T-helper 2 cell treated with Interferon-gamma antibody and Interleukin-4, amounts not matched to agents 5 μg/mL and 100 μg/mL, for 36 hours (primary cell): ENCODE data around the gene KL.
A peak's percentile ranks its signal among the peaks of the same experiment; 100 is the strongest.

ENCODE experiments used
- DNase-seq: peaks from one replicate; pipeline ENCODE4 v3.0.0; 2021; ENCODE audit warnings: low spot score
- H3K27ac Mint-ChIP-seq: one replicate; pipeline ENCODE4 v1.8.0; 2021; ENCODE audit warnings: mild to moderate bottlenecking, mixed read lengths
- H3K27me3 Mint-ChIP-seq: one replicate; pipeline ENCODE4 v1.8.0; 2021; ENCODE audit warnings: low read depth, mixed read lengths
- H3K36me3 Mint-ChIP-seq: one replicate; pipeline ENCODE4 v1.8.0; 2021; ENCODE audit warnings: low read depth, mixed read lengths
- H3K4me1 Mint-ChIP-seq: one replicate; pipeline ENCODE4 v1.8.0; 2021; ENCODE audit warnings: low read depth, mixed read lengths
- H3K4me3 Mint-ChIP-seq: one replicate; pipeline ENCODE4 v1.8.0; 2022; ENCODE audit warnings: mild to moderate bottlenecking, moderate library complexity, mixed read lengths
- H3K9me3 Mint-ChIP-seq: one replicate; pipeline ENCODE4 v1.8.0; 2021; ENCODE audit warnings: mixed read lengths

KL gene

DNA sequence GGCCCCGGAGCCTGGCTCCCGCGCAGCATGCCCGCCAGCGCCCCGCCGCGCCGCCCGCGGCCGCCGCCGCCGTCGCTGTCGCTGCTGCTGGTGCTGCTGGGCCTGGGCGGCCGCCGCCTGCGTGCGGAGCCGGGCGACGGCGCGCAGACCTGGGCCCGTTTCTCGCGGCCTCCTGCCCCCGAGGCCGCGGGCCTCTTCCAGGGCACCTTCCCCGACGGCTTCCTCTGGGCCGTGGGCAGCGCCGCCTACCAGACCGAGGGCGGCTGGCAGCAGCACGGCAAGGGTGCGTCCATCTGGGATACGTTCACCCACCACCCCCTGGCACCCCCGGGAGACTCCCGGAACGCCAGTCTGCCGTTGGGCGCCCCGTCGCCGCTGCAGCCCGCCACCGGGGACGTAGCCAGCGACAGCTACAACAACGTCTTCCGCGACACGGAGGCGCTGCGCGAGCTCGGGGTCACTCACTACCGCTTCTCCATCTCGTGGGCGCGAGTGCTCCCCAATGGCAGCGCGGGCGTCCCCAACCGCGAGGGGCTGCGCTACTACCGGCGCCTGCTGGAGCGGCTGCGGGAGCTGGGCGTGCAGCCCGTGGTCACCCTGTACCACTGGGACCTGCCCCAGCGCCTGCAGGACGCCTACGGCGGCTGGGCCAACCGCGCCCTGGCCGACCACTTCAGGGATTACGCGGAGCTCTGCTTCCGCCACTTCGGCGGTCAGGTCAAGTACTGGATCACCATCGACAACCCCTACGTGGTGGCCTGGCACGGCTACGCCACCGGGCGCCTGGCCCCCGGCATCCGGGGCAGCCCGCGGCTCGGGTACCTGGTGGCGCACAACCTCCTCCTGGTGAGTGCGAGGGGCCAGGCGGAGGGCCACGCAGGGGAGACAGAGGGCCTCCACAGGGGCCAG, at the start of gene KL:
Gene KL, plus strand, starts transcription at position 10 of the 909 bp plus-strand sequence. Its CDS starts 18 bp downstream, at position 28.
- Mint-ChIP-seq H3K9me3 (no peaks in the 10 kb centered on the region), H3K27me3 (peaks cover 67% of the 10 kb centered on the region), H3K4me3 (peak within 1 kb of the TSS; percentile 77), H3K36me3 (no peaks in the 10 kb centered on the region), H3K4me1 (peaks cover 15% of the 10 kb centered on the region), H3K27ac (no peak within 1 kb of the TSS)
- peak; percentile 26 for DNase-seq

DNA sequence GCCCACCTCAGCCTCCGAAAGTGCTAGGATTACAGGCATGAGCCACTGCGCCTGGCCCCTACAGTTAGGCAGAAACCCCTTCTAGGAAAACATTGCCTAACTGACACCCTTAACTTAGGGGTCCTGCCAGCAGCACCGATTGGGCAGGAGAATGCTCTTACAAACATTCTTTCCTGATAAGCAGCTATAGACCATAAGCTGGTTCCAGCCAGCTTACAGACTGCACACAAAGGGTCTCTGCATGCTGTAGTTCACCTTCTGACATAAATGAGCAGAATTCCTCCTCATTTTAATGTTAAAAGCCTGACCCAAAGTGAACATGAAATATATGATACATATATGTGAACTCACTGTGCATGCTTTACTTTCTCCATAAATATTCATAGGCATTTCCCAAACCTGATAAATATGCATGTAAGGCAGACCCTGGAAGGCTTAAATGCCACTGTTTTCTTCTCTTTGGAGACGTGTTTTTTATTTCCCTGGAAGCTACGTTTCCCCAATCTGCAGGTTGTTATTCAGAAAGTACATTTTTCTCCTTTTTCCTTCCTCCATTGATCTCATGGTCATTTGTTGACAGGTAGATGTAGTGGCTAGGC, 48.5 kb upstream of the KL start:
- H3K36me3 Mint-ChIP-seq: no peaks in the 10 kb centered on the region
- H3K27me3 Mint-ChIP-seq: peaks cover 8% of the 10 kb centered on the region
- H3K9me3 Mint-ChIP-seq: no peaks in the 10 kb centered on the region
- H3K27ac Mint-ChIP-seq: no peak overlapping the region
- no peak overlapping the region for H3K4me3 Mint-ChIP-seq
- DNase-seq: no peak
- peaks cover 8% of the 10 kb centered on the region for H3K4me1 Mint-ChIP-seq

DNA sequence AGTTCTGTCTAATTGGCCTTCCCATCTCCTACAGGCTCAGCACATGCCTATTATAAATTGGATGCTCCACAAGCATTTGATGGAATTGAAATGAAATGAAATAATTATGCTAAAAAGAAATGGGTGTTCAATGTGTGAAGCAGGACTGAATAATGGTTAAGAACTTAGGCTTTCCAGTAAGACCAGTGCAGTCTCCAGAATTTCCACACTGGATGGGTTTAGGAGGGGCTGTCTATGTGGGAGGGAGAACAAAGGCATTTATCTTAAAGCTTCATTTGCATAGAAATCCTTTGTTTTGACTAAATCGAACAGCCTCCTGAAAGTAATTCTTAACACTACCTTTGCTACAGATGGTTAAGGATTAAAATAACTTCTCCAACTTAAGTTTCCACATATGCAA, 47.9 kb upstream of the KL start:
- Mint-ChIP-seq H3K9me3 (no peaks in the 10 kb centered on the region), H3K27me3 (peaks cover 8% of the 10 kb centered on the region), H3K27ac (no peak overlapping the region), H3K36me3 (no peaks in the 10 kb centered on the region), H3K4me1 (peaks cover 8% of the 10 kb centered on the region), H3K4me3 (no peak overlapping the region)
- DNase-seq: no peak

DNA sequence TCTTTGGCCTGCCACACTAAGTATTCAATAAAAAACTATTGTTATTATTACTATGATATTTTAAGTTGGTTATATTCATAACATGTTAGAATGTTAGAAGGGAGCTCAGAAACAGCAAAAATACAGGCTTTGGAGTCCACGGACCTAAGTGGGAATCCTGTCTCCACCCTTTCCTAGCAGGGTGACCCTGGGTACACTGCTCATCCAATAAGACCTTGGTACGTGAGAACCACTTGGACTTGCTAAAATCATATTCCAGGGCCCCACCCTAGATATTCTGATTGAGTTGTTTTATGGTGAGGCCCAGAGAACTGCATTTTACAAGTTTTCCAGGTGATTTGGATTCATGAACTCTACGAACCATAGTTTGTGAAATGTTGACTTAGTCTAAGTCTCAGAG, 47.4 kb upstream of the KL start:
- DNase-seq: no peak
- H3K27me3 Mint-ChIP-seq: peaks cover 8% of the 10 kb centered on the region
- H3K9me3 Mint-ChIP-seq: no peaks in the 10 kb centered on the region
- peaks cover 8% of the 10 kb centered on the region for H3K4me1 Mint-ChIP-seq
- no peak overlapping the region for H3K27ac Mint-ChIP-seq
- no peaks in the 10 kb centered on the region for H3K36me3 Mint-ChIP-seq
- no peak overlapping the region for H3K4me3 Mint-ChIP-seq

DNA sequence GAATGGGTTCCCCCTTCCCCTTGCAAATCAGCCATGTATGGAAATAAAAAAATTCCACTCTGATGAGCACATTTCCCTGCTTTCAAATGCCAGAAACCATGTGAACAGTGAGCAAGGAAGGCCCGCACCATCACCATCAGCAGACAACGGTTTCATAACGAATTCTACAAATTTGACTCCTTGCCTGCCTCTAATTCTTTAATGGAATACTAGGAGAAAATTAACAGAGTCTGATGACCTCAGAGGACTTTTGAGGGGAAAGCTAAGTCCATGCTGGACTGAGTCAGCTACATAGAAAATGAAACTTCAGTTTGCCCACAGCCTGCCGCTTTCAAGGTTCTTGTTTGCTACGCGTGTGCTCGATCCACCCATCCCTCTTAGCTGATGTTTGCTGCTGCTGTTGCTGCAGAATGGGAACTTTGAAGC, 46.7 kb upstream of the KL start:
- DNase-seq: no peak
- H3K4me3 Mint-ChIP-seq: no peak overlapping the region
- H3K27me3 Mint-ChIP-seq: peaks cover 8% of the 10 kb centered on the region
- H3K27ac Mint-ChIP-seq: no peak overlapping the region
- no peaks in the 10 kb centered on the region for H3K36me3 Mint-ChIP-seq
- H3K4me1 Mint-ChIP-seq: peaks cover 8% of the 10 kb centered on the region
- H3K9me3 Mint-ChIP-seq: no peaks in the 10 kb centered on the region

DNA sequence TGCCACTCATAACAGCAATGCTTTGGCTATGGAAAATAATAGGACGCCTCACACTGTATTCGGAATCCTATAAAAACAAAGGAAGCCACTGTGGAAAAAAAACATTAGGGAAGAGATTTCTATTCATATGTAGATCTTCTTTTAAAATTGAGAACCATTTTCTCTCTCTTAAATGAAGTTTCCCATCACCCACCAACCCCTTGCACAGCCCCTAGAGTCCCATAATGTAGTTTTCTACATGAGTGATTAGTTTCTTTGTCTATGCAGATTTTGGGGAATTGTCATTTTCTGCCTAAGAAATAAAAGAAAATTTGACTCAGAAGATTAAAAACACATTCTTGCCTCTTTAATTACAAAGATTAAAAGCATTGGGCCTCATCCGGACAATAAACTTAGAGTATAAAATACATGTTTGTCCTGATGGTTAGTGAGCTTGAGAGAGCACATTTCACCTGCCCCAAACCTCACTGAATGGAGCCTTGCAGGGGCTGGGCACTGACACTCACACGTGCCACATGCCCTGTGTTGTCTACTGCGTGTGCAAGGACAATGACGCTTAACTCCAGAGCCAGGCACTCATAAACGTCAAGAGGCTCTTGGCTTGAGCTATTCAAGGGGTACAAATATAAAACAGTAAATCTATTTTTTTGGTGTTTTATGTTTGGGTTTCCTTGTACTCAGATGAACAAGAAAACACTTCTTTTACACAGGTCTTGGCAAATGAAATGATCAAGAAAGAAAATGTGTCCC, 40.0 kb upstream of the KL start:
- no peak for DNase-seq
- no peaks in the 10 kb centered on the region for H3K27me3 Mint-ChIP-seq
- H3K4me1 Mint-ChIP-seq: no peaks in the 10 kb centered on the region
- no peak overlapping the region for H3K27ac Mint-ChIP-seq
- H3K4me3 Mint-ChIP-seq: no peak overlapping the region
- H3K36me3 Mint-ChIP-seq: no peaks in the 10 kb centered on the region
- H3K9me3 Mint-ChIP-seq: no peaks in the 10 kb centered on the region

DNA sequence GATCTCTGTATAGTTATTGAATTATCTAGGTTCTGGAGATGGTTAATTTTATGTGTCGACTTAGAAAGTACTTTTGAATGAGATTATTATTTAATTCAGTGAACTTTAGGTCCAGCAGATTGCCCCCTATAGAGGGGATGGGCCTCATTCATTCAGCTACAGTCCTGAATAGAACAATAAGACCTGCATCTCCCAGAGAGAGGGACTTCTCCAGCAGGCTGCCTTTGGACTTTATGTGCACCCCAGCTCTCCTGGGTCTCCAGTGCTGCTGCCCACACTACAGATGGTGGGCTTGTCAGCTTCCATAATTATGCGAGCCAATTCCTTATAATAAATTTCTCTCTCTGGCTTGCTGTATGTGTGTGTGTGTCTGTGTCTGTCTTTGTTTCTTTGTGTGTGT, 39.3 kb upstream of the KL start:
- Mint-ChIP-seq H3K36me3 (no peaks in the 10 kb centered on the region), H3K4me1 (no peaks in the 10 kb centered on the region), H3K9me3 (no peaks in the 10 kb centered on the region), H3K27ac (no peak overlapping the region), H3K4me3 (no peak overlapping the region), H3K27me3 (no peaks in the 10 kb centered on the region)
- no peak for DNase-seq

DNA sequence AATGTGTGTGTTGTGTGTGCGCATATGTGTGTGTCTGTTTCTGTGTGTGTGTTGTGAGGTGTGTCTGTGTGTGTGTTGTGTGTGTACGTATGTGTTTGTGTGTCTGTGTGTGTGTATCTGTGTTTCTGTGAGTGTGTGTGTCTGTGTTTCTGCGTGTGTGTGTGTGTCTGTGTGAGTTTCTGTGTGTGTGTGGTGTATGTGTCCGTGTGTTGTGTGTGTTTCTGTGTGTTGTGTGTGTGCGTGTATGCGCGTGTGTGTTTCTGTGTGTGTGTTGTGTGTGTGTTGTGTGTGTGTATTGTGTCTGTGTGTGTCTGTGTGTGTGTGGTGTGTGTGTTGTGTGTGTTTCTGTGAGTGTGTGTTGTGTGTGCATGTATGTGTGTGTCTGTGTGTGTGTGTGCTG, 38.9 kb upstream of the KL start:
- no peaks in the 10 kb centered on the region for H3K27me3 Mint-ChIP-seq
- no peak overlapping the region for H3K27ac Mint-ChIP-seq
- no peaks in the 10 kb centered on the region for H3K4me1 Mint-ChIP-seq
- H3K4me3 Mint-ChIP-seq: no peak overlapping the region
- H3K36me3 Mint-ChIP-seq: no peaks in the 10 kb centered on the region
- no peak for DNase-seq
- H3K9me3 Mint-ChIP-seq: no peaks in the 10 kb centered on the region

DNA sequence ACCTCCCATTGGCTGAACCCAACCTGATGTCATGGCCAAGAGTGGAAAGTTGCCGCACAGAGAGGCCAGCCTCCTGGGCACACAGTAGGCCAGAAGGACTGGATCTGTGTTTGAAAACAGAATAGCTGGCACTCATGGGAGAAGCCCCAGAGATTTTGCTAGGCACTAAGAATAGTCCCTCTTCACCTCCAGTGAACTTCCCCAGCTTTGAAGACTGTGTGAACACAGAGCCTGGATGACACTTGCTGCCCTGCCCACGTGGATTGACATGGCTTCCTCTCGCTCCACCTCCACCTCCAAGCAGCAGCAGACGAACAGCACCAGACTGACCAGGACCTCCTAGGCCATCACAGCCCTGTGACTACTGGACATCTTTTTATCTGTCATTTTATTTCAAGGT, 37.9 kb upstream of the KL start:
- H3K9me3 Mint-ChIP-seq: no peaks in the 10 kb centered on the region
- H3K4me1 Mint-ChIP-seq: no peaks in the 10 kb centered on the region
- H3K4me3 Mint-ChIP-seq: no peak overlapping the region
- H3K36me3 Mint-ChIP-seq: no peaks in the 10 kb centered on the region
- H3K27me3 Mint-ChIP-seq: no peaks in the 10 kb centered on the region
- DNase-seq: no peak
- no peak overlapping the region for H3K27ac Mint-ChIP-seq

DNA sequence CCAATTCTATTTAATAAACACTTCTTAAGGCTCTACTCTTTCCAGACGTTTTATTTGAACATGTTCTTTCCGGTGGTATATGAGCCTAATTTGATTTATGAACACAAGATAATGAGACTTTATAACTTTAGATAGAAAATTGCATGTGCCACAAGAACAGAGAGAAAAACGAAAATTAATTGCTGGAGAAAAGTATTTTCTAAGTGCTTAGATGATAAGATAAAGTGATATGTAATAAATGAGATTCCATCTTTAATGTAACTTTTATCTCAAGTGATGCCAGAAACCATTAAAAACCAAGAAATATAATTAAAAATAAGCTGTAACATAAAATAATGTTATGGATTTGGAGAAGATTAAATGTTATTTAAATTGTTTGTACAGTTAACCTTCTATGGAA, 33.2 kb upstream of the KL start:
- H3K27ac Mint-ChIP-seq: no peak overlapping the region
- H3K36me3 Mint-ChIP-seq: no peaks in the 10 kb centered on the region
- H3K9me3 Mint-ChIP-seq: peaks cover 9% of the 10 kb centered on the region
- no peaks in the 10 kb centered on the region for H3K27me3 Mint-ChIP-seq
- H3K4me1 Mint-ChIP-seq: no peaks in the 10 kb centered on the region
- H3K4me3 Mint-ChIP-seq: no peak overlapping the region
- no peak for DNase-seq

DNA sequence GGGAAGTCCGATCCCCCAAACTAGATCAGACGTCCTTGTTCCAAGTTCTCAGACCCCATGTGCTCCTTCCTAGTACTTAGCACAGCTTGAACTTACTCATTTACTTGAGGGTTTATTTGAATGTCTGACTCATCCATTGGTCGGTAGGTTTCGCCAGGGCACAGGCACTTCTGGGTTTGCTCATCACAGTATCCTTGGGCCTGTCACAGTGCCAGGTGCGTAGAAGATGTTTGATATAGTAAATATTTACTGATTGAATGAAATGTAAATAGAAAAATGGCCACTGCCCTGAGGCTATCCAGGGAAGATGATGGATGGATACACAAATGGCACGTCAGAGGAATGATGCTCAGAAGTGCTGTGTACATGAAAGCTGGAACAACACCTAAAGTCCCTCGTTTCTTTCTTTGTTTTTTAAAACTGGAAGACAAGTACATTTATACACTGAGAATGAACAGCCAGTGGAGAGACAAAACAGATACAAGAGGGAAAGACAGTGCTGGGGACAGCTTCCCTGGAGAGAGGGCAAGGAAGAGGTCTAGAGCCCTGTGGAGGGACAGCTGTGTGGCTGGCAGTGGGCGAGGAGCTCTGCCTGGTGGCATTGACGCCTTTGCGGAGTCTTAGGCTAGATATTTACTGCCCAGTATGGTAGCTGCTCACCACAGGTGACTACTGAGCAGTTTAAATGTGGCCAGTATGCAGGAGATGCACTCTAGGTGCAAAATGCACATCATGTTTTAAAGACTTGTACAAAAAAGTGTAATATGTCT, 31.2 kb upstream of the KL start:
- no peak for DNase-seq
- Mint-ChIP-seq H3K27me3 (peaks cover 6% of the 10 kb centered on the region), H3K9me3 (peaks cover 9% of the 10 kb centered on the region), H3K27ac (no peak overlapping the region), H3K36me3 (no peaks in the 10 kb centered on the region), H3K4me1 (peaks cover 5% of the 10 kb centered on the region), H3K4me3 (no peak overlapping the region)

DNA sequence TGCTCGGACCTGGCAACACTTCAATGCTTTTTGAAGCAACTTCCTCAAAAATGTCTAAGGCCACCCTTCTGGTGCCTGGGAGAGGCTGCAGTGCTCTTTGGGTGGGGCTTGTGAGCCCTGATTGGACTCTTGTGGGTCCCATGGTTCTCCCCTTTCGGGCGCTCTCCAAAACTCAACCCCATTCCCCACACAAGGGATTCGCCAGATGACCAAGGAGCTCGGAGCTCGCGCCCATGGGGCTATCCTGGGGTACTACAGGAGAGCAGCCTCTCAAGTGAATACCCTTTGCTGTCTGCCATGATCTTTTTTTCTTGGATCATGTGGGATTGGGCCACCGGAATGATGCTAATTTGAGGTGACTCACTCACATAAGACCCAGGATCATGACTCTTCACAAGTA, 29.7 kb upstream of the KL start:
- peaks cover 9% of the 10 kb centered on the region for H3K9me3 Mint-ChIP-seq
- DNase-seq: no peak
- H3K4me1 Mint-ChIP-seq: peaks cover 5% of the 10 kb centered on the region
- no peaks in the 10 kb centered on the region for H3K36me3 Mint-ChIP-seq
- no peak overlapping the region for H3K27ac Mint-ChIP-seq
- no peak overlapping the region for H3K4me3 Mint-ChIP-seq
- H3K27me3 Mint-ChIP-seq: peaks cover 15% of the 10 kb centered on the region

DNA sequence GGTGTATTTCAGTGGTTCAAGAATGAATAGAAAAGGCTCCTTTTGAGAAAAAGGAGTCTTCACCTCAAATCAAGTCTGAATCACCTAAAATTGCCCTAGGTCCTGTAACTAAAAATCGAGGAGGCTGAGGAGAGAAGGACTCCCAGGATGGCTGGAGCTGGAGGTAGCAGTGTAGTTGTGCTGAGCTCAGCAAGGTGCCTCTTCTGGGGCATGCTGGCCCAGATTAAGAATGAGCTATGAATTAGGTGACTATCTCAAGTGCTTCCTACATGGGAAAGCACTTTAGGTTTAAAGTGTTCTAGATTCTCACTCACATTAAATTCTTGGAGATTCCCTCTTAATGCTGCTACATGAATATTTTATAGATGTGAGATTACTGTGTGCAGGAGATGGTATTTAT, 28.8 kb upstream of the KL start:
- H3K27ac Mint-ChIP-seq: no peak overlapping the region
- peaks cover 17% of the 10 kb centered on the region for H3K27me3 Mint-ChIP-seq
- H3K36me3 Mint-ChIP-seq: no peaks in the 10 kb centered on the region
- DNase-seq: no peak
- peaks cover 9% of the 10 kb centered on the region for H3K9me3 Mint-ChIP-seq
- peaks cover 5% of the 10 kb centered on the region for H3K4me1 Mint-ChIP-seq
- H3K4me3 Mint-ChIP-seq: no peak overlapping the region
